D721Med (cell line): ENCODE data around the gene CD34.

Experiments used
- DNase-seq: peaks from one replicate; pipeline ENCODE4 v3.0.0; 2011; ENCODE audit warnings: low spot score; ENCODE audit not compliant: insufficient read length
- FAIRE-seq: peaks from 2 replicates; lab custom pipeline; 2011; peaks lifted over from hg19 to GRCh38; lab: Jason Lieb, UNC
- TF ChIP-seq, protein P1 (sequence below): IDR thresholded peaks from 2 replicates; pipeline ENCODE4 v1.5.1; 2012; ENCODE audit warnings: mild to moderate bottlenecking, control low read depth; ENCODE audit not compliant: insufficient read depth; ENCODE audit errors: missing control alignments

The CD34 gene

DNA sequence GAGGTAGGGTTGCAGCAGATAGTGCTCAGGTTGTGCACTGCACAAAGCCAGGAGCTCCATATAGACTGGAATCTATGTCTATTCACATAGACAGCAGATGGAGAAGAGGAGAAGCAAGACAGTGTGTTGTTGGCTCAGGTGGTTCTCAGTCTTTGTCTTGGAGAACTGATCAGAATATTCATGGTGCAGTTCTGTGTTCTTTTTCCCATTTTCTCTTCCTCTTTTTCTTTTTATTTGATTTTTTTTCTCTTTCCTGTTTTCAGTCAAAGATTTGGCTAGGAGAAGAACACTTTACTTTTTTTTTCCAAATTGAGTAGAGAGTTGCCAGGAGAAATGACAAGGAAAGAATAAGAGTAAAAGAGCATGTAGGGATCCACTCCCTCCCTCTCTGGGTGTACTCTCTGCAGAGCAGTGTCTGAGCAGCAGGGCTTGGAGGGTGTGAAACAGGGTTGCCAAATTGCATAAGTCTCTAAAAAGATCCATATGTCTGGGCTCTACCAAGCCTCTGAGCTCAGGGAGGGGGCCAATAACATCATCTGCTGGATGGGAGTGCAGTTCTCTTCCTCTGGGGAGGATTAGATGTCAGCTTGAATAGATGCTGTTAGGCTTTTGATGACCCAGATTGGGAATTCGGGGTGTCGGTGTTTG, 8.7 kb upstream of the CD34 start:
- TF ChIP-seq, protein P1, sequence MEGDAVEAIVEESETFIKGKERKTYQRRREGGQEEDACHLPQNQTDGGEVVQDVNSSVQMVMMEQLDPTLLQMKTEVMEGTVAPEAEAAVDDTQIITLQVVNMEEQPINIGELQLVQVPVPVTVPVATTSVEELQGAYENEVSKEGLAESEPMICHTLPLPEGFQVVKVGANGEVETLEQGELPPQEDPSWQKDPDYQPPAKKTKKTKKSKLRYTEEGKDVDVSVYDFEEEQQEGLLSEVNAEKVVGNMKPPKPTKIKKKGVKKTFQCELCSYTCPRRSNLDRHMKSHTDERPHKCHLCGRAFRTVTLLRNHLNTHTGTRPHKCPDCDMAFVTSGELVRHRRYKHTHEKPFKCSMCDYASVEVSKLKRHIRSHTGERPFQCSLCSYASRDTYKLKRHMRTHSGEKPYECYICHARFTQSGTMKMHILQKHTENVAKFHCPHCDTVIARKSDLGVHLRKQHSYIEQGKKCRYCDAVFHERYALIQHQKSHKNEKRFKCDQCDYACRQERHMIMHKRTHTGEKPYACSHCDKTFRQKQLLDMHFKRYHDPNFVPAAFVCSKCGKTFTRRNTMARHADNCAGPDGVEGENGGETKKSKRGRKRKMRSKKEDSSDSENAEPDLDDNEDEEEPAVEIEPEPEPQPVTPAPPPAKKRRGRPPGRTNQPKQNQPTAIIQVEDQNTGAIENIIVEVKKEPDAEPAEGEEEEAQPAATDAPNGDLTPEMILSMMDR = no peak
- DNase-seq = no peak
- FAIRE-seq = no peak

DNA sequence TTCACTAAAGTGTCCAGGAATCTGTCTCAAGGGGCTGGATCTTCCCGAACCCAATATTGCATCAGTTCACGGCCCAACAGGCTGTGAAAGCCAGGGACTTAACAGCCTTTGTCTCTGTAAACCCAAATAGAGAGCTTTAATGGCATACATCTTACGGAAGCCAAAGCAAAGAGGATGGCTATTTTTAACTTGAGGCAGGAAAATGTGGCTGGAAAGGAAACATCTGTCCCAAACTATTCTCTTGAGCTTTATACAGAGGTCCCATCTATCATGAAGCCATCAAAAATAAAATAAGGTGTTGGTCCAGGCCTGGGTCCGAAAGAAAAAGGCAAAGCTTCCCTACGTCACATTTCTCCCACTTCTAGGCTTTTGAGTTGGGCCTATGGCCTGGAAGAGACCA, 7.7 kb upstream of the CD34 start:
- no peak for FAIRE-seq
- TF ChIP-seq, protein P1 = no peak
- DNase-seq = no peak

DNA sequence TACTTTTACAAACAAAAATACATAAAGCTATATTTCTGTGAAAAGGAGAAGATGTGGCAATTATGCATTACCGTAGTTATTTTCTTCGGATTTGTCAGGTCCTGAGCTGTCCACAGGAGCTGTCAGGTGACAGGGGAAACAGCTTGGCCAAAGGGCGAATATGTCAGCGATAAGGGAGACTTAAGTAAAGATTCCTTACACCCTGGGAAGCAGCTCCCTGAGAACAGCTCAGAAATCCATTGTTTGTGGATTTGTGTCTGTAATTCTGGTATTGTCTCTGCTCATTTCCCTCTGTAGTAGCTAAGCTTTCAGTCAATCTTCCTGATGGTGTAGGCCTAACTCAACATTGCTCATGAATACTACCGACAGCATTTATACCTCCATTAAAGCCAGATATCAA, 7.1 kb upstream of the CD34 start:
- TF ChIP-seq, protein P1 = no peak
- FAIRE-seq = no peak
- no peak for DNase-seq

DNA sequence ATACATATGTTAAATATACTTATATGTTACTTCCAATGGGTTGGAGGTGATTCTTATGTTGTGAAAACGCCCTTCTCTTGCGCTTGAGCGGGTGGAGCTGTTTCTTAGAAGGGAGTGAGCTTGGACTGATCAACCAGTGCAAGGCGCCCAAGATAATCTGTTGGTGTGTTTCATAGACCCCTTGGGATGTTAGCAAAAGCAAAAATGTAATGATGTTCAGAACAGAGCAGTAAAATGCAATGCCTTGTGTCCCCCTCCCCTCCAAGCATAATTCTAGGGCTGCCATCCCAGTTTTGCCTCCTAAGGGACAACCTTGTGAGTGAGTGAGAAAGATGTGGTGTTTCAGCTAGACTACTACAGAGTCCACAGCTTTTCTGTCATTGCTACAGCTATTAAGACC, 6.2 kb upstream of the CD34 start:
- TF ChIP-seq, protein P1 = no peak
- DNase-seq (no peak), FAIRE-seq (no peak)

DNA sequence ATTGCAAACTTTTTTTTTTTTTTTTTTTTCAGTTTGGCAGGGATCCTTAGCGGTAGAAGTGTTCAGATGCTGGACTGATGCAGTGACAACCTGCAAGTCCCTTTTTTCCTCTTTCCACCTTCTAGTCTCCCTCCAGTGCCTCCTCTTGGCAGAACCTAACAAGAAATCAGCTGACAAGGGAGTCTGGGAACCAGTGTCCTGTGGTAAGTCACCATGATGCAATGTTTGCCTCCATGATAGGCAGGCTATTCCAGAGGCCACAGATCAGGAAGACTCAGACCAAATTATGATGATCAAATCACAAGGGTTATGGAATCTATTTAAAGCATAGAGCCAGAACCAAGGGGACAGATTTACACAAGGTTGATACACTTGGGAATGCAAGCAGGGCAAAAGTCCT, 3.0 kb upstream of the CD34 start:
- TF ChIP-seq, protein P1 = no peak
- no peak for FAIRE-seq
- DNase-seq = no peak

DNA sequence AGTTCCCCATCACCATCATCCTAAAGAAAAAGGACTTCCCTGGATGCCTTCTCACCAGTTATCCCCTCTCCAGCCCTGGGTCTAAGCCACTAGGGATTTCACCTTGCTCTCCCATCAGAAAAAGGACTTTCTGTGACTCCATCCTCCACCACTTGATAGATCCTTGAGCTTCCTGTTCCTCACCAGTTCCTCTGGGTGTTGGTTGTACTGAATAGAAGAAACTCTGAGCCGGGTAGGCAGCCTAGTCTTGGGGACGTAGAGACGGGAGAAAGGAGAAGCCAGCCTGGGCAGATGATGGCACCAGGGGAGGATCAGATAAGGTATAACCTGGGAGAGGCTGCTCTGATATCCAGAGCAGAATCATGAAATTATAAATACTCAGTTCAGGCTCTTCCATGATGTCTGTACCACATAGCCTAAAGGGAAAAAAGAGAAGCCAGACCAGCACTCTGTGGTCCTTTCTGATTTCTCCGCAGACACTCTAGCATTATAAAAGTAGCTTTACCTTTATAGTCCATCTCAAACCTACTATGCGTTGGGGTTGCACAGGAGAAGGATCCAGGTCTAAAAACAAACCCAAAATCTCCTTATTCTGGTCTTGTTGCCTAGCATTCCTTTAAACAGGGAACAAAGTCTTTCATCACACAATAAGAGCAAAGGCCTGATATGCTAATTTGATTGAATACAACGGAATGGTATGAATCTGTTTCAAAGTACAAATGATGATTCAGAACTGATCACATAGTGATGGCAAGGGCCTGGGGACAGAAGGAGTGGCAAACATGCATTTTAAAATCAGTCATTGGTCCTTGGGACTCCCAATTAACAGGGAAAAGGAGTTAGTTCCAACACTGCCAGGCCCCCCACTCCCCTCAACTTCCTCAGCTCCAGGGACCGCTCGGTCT, 1.2 kb upstream of the CD34 start:
- TF ChIP-seq, protein P1 = no peak
- DNase-seq (no peak), FAIRE-seq (no peak)

DNA sequence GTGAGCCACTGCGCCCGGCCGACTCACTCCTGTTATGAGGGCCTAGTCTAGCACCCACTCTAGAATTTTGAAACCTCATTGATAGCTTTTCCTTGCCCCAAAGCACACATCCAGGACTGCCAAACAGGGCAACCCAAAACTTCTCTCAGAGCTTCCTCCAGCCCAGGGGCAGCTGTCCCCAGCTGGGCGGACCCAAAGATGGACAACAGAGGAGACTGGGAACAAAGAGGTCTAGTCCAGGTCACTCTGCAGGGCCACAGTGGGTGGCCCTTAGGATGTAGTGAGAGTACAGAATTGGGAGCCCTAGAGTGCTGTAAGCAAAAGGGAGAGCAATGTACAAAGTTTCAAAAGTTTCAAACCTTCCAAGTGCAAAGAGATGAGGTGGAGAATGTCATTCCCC, 1.2 kb downstream of the CD34 start:
- TF ChIP-seq, protein P1 = no peak
- FAIRE-seq (no peak), DNase-seq (no peak)
